NCI-H1930 (cell line): ENCODE data around the gene HOXB9.

Source experiments
- DNase-seq, 2 experiments: peaks; one replicate each; lab custom pipeline; 2025; lab: John Stamatoyannopoulos, UW

The HOXB9 gene

DNA sequence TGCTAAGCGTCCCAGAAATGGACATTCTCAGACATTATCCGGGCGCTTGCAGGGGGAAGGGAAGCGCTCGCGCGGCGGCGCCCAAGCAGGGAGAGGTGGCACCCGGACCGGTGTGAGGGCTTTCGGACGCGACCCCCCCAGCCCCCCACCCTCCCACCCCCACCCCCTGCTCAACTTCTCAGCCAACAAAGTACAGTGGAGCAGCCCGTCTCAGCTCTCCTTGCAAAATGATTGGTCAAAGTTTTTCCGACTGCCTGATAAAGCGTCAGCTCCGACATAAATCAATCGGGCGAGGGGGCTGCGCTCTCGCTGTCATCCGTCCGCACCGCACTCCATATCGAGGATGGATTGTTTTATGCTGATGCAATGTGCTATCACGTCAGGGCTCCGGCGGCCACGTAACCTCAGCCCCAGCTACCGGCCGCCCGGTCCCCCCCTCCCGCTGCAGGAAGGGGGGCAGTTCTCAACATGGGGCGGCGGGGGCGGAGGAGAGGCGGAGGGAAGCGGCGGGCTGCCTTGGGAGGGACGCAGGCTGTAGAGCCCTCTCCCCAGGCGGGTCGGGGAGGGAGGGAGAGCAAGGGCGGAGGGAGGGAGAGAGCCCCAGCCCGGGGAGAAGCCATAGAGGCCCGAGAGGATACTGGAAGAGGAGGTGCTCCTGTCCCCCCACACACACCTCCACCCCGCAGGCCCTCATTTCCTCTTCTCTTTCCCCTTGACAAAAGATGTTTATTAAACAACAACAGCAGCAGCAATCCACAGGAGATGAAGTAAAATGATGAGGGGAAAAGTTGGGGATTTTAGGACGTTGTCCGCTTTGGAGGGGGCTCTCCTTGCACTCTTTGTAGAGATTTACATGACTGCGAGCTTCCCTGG lies at the start of gene HOXB9:
TSS of gene HOXB9 (minus strand) at position 114 of the 873 bp plus-strand sequence. CDS start at position 25, 89 bp downstream.
- peak; percentile 20 to 48 for DNase-seq

DNA sequence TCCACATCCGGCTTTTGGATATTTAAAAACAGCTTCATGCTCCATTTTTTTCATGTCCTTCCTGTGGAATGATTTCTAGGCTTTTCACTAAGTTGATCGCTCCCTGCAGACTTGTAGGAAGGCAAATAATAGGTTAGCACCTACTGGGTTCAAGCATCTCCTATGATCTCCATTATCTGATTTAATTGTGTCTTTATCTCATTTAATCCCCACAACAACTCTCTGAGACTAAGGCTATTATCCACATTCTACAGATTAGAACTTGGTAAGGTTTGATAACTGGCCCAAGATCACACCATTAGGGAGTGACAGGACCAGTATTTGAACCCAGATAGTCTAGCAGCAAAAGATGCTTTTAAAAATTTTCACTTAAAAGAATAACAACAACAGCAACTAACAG lies 46.2 kb upstream of the HOXB9 start:
- no peak for DNase-seq

DNA sequence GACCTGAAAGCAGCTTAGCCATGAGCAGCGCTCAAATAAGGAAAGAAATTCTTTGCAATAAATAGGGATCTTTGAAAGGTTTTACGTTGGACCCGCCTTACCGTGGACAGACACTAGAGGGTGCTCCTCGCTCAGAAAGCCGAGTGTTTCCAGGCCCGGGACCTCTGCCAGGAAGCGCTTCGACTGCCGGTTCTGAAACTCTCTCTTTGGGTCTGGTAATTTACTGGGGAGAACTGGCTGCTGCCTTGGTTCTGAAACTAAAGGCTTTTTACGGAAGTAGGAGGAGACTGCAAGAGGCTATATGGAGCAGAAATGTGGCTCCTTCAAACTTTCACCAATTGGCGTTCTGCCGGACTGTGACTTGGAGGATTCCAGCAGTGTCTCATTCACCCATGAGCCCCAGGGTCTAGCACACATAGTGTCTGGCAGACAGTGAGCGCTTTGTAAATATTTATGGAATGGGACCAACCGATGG lies 45.6 kb upstream of the HOXB9 start:
- DNase-seq, result peak; percentile 24 to 48

DNA sequence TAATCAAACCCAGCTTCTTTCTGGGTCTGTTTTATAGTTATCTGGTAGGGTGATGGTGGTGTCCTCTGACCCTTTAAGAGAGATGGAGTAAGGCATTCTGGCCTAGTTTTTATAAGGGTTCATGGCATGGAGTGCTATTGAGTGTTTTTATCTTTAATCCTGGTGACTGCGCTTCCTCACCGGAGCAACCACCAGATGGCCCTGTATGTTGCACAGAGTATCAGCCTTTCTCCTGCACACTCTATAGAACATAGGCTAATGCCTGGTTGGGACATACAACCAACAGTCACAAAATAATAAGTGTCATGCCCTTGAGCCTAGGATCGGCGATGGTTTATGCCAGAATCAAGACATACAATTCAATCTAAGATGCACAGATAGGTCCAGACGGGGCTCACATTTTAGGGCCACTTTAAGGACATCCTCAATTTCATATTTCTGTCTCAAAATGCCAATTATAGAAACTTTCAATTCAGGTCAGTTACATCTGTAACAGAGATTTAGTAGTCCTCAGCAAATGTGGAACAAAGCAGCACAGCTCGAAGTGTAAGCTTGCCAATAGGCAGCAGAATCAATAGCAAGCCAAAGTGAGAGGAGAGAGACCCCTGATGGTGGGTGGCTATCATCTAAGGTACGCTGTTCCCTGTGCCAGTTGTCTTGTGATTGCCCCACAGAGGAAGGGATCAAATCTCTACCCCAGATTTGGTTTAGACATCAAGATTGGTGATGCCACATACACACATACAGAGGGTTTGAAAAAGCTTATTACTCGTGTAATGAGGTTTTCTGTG lies 37.2 kb upstream of the HOXB9 start:
- DNase-seq, result no peak

DNA sequence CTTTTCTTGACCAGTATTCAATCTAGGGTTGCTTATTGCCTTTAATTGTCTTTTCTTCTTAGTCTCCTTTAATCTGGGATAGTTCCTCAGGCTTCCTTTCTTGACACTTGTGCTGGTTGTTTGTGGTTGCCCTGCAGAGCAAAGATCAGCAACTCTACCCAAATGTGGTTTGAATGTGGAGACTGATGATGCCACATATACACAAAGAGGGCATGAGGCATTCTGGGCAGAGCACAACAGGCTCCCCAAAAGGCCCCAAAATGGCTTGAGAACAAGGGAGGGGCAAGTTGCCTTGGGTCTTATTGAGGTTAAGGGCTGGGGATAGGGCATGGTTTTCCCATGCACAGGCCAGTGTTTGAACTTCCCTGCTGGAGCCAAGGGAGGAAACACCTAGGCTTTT lies 29.8 kb upstream of the HOXB9 start:
- no peak for DNase-seq

DNA sequence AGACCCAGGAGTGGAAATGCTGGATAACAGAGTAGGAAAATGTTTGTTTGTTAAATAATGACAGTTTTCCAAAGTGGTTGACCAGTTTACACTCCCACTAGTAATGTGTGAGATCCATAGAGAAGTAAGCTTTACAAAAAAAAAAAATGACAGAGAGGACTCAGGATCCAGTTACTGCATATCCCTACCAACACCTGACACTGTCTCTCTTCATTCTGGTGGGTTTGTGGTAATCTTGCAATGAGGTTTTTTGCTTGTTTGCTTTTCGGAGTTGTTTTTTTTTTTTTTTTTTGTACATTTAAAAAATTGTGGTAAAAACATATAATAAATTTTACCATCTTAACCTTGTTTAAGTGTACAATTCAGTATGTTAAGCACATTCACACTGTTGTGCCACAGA lies 23.6 kb upstream of the HOXB9 start:
- no peak for DNase-seq

DNA sequence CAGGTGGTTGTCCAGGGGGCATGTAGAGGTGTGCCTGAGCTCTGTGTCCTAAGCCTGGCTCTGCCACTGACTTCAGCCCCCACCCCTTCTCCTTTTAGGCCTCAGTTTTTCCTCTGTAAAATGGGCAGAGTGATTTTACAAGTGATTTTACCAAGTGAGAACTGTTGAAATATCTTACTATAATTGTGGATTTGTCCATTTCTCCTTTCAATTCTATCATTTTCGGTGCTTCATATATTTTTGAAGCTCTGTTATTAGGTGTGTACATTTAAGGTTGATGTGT lies 21.7 kb upstream of the HOXB9 start:
- no peak for DNase-seq

DNA sequence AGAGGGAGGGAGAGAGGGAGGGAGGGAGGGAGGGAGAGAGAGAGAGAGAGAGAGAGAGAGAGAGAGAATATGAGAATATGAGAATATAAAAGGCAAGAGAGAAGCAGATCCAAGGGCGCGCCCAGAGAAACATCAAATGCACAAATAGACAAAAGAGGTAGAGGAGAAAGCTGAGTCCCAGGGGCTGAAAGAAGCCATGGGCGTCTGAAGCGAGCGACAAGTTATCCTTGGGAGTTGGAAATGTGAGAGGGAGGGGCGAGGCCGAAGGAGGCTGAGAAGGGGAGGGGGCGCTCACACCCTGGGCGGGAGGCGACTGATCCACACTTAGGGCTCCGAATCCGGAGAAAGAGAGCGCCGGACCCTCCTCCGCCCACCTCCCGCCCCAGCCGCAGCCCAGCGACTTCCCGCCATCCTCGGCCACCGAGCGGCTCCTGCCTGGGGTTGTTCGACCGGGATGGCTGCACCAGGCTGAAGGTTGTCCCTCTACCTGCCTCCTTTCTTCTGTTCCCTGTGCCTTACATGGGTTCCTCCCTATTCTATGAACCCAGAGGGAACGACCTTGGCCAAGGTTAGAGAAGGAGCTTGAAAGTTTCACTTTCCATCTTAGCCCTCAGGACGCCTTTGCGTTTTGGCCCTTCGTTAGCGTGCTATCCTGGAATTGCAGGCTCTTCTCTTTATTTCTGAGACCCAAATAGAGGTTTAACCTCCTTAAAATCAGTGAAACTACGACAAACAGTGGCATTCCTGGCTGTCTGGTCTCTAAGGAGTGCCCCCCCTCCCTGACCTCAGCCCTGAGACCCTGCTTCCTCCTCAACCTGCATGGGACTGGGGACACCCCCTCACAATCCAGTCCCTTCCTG lies 21.2 kb upstream of the HOXB9 start:
- DNase-seq, result peak in 1 of 2 experiments; percentile 18

DNA sequence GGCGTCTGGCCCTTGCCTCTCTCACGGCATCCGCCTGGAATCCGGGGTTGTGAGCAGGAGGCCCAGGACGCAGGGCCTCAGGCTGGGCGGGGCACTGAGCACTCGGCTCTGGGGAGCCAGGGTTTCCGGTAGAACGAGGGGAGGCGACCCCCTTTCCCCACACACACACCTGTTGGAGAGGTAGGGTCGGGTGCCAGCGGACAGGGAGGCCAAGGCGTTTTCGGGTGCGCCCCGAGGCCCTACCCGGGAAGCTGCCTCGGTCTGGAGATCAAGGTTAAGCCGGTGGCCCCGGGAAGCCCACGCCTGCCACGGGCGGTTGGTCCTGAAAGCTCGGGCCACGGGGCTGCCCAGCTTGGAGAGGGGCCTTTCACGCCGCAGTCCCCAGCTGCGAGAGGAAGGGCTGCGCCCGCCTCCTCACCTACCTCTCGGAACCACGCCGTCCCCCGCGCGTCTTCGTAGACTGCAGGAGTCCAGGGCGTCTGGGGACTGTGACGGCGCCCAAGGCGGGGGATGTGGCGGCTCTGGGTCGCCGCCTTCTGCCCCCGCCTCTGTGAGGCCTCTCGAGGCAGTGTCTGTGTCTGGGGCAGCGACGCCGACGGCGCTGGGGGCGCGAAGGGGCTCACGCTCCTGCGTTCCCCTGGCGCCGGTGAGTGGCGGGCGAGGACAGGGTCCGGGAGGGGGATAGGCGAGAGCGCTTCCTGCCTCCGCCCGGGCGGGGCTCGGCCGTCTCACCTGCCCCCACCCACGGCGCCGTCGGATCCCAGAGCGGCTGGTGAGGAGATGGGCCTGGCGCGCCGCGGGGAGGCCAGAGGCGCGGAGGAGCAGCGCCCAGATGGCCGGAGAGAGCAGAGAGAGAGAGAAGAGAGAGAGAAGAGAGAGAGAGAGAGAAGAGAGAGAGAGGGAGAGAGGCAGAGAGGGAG lies 20.3 kb upstream of the HOXB9 start:
- DNase-seq, result peak in 1 of 2 experiments; percentile 40

DNA sequence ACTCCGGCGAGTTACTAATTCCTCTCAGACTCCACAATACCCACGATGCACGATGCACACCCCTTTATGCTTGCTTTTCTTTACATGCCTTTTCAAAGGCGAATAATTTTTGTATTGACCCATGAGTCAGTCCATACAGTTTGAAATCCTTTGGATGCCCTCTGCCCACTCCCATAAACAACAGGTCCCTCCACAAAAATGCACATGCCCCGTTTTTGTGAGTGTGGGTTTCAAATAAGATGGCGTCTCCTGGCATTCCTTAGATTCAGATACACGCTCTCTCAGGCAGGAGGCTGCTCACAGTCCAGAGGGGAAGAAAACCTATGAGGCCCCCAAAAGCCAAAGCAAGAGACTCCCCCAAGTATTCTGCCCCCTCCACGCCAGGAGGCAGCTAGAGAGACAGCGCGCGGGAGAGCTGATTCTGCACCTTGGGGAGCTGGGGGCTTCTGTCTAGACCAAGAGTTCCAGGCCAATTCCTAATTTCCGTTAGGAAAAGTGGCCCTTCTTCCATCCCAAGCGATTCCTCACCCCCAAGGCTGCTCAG lies 19.6 kb upstream of the HOXB9 start:
- no peak for DNase-seq

DNA sequence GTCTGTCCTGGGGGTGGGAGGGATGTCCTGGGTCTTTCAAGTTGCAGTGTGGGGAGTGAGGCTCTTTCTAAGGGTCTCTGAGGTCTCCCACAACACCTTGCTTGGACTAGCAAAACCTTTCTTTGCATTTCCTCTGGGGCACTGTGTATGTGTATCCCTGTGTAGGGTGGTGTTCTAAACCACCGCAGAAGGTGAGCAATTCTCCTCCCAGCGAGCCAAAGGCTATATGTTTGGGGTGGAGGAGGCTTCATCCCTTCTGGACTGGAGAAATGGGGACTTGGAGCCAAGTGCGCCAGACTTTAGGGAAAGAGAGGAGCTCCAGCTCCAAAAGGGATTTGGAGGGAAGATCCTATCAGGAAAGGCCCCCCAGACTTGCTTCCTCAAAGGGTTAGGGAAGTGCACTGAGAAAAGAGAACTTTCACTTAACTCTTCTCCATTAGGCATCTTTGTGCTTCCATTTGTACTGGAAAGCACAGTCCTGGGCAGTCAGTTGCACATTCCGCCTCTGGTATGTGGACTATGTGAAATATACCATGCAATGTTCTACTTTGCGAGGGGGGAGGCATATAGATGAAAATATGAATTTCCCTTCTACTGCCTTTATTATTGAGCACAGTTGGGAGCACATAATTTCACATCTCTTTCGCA lies 18.9 kb upstream of the HOXB9 start:
- DNase-seq, result no peak

DNA sequence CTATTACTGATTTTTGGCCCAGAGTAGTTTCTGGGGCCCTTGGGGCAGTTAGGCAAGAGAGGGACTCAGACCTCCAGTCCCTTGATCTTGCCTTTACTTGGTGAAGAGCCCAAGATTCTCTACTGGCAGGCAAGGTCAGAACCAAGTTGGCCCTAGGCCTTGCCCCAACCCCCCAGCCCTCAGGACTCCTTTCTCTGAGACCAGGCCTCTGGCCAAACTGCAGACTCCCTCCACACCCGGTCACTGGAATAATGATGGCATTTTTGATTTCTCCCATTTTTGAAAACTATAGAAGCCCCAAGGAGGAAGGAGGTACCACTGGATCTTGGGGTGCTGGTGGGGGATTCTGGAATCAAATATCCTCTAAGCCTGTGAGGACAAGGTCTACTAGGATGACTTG lies 18.0 kb upstream of the HOXB9 start:
- no peak for DNase-seq

DNA sequence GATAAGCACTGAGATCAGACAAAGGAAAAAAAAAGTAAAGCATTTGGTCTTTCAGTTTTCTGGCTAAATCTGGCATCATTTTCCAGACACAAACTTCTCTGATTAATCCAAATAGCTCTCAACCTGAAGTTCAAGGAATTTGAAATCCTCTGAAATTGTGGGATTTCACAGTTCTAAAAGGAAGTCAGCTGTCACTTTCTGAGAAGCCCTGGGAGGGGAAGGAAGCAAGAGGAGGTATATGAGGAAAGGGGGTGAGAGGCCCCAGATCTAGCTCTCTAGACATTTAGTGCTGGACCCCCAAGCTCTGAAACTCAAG lies 17.5 kb upstream of the HOXB9 start:
- DNase-seq, result no peak

DNA sequence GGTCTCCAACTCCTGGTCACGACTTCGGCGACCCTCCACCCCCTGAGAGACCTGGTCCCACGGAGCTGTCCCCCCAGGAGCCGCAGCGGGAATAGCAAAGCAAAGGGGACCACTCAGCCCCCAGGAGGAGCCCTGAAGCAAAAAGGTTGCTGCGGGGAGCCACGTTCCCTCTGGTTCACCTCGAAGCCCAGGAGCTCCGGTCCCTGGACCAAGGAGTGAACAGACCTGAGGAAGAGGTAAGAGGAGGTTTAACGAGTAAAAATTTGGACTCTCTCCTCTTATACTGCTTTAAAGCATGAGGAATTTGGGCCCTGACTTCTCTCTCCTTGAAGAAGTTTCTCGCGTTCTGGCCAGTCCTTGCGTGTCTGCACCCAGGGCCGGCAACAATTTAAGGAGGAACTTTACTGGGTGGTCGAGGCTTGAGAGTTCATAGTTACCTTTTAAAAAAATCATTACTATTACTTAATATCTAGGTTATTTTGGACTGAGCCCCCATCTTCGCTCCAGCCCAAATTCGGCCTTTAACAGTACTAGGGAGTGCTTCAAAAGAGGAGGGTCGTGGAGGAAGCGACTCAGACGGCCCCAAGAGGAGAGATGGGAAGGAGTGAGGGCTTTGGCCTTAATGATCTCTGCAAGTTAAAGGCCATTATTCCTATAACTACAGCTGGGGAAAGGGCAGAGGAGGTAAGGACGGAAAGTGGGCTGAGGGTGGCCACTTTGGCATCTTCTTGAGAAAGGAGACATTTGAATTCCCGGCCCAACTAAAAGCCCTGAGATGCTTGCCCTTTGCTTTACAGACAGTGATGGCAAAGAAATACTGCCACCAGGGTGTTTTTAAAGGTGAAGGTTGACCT lies 16.9 kb upstream of the HOXB9 start:
- DNase-seq, result no peak

DNA sequence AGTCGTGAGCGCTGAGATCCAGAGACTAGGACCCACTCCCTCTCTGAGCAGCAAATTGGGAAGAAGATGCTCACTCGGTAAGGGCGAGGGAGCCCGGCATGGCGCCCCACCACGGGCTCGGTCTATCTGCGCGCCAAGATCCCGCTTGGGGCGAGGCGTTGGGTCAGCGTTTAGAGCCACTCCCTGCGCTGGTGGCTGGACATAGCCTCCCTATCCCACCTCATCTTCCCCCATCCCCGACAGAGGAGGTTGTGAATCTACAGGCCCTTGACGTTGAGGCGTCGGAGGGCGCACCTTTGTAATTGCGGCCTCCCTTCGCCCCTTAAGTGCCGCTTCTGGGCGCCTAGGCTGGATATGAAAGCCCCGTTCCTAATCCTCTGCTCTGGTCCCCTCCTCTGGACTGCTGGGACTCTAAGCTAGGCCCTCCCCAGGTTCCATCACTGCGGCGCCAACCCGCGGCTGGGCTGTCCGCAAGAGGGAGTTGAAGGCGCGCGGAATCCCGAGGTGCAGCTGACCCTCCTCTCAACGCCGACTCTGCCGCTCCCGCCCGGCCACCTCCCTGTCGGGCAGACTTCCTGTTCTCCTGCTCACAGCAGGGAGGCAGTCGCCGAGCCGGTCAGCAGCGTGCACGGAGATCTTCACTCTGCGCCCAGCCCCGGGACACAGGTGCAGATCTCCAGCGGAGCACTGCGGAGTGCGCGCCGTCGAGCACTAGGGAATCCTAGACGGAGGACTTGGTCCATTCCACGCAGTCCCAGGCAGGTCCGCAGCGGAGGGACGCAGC lies 16.1 kb upstream of the HOXB9 start:
- no peak for DNase-seq

DNA sequence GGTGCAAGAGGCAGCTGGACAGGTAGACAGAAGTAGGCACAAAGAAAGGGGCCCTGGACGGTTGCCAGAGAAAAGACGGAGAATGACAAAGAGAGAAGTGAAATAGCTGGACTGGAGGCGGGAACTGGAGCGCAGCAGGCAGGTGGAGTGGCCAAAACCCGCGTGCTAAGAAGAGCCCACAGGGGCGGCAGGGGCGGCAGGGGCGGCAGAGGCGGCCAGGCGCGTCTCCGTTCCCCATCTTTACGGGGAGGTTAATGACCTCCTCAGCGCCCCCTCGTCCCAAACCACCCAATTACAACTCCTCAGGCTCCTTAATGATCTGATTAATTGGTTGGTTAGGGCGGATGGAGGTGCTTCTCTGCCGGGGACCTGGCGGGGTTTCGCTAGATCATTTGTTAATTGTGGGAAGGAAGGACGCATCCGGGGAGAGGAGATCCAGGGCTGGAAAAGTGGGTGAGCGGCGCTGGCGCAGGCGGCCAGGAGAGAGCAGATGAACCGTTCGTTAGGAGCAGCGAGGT lies 15.4 kb upstream of the HOXB9 start:
- no peak for DNase-seq

DNA sequence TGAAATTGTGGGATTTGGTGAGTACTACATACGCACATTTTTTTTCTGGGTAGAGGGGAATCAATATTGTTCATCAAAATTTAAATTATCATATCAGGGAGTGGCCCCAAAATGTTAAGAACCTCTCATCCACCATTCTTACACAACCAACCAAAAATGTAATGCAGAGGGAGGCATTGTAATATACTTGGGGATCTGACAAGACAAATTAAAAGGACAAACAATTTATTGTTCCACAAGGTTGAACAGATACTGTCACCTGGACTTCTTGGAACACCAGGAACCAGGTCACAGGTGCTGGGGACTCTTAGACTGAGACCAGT lies 14.7 kb upstream of the HOXB9 start:
- no peak for DNase-seq

DNA sequence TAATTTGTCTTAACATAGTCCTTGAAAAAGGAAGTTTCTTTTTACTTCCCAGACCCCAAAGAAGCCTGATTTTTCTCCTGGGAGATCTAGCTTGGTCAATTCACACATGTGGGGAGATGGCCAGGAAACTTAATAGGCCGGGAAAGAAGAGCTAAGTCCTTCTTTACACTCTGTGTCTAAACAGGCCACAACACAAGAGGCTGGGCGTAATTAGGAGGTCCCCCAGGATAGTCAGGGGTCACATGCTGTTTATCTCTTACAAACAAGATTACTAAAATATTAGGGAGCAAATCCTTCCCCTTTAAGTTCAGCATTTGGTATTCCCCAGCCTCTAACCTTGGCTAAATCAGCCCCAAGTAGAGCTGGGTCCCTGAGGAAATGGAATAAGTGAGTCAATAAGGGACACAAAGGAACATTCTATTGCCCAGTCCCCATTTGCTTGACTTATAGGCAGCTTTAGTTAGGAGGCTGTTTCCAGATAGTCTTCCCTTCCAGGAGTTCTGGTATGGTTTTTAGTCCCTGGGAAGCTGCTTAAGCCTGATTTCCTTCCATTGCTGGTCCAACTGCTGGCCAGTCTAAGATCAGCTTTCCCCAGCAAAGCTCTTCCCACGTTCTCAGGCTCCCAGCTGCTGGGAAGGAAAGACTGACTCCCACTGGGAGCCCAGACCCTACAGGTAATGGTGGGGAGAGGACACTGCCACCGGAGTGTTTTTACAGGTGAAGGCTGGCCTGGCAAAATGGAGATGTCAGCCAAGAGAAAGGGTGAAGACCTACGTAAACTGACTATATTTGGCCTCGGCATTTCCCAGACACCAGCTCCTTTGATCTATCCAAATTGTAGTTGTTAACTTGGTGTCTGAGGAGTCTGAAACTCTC lies 14.1 kb upstream of the HOXB9 start:
- DNase-seq, result no peak
